ENCODE data around the gene DLG2.

The DLG2 gene

DNA sequence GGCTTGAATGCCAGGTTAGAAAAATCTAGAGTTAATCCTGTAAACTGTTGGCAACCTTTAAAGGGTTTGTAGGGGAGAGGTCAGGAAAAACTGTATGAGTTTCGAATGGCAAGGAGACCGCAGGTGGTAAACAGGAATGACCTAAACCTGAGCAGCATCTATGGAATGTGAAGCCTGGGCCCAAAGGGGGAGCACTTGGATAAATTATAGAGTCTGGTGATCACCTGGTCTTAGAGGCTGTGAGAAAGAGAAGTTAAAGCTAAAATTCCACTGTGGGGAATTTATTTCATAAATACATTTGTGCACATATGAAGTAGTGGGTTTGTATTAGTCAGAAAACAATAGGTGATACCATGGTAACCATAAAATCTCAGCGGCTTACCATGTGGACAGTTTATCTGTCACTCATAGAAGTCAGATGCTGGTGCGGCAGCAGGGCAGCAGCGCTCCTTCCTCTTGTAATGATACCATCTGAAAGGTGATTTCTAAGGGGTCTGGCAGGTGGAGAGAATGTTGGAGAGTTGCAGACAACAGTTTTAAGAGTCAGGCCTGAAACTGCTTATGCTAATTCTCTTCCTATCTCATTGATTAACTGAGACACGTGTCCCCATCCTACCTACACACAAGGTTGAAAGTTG lies 1236.6 kb downstream of the DLG2 start:
- no peaks in the 10 kb centered on the region for H3K36me3 ChIP-seq (ENCODE audit: control insufficient read depth, insufficient read depth, low read length)
- no CpG with 5 or more reads among the region's 6 CpGs for WGBS (ENCODE audit: insufficient coverage, insufficient read length)
- no peaks in the 10 kb centered on the region for H3K27me3 ChIP-seq (ENCODE audit: control insufficient read depth, insufficient read depth, low read length)
- H3K9me3 ChIP-seq (ENCODE audit: control insufficient read depth, insufficient read depth, low read length): no peaks in the 10 kb centered on the region
- no peaks in the 10 kb centered on the region for H3K4me1 ChIP-seq (ENCODE audit: control insufficient read depth, insufficient read depth, low read length)
- H3K27ac ChIP-seq (ENCODE audit: low read length): no peak overlapping the region
- H3K4me3 ChIP-seq (ENCODE audit: low read length): no peak overlapping the region
- DNase-seq (ENCODE audit: low read depth, low spot score): peak; percentile 35

DNA sequence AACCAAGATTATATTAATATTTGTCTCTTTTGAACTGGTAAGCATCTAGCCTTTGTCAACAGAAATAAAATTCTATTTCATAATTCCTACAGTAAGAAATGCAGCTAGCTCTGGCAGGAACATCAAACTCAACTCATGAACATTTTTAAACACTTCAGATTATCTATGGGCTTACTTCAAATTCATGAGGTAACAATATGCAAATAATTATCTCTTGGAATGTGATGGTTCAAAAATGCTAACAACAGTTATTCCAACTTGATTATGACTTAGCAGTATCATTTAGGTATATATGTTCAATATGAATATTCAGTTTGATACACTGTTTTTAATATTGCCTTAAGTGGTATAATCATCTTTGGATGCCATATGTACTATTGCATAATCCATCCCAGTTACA lies 1237.4 kb downstream of the DLG2 start:
- no peaks in the 10 kb centered on the region for H3K27me3 ChIP-seq (ENCODE audit: control insufficient read depth, insufficient read depth, low read length)
- no peaks in the 10 kb centered on the region for H3K4me1 ChIP-seq (ENCODE audit: control insufficient read depth, insufficient read depth, low read length)
- no peak overlapping the region for H3K4me3 ChIP-seq (ENCODE audit: low read length)
- H3K9me3 ChIP-seq (ENCODE audit: control insufficient read depth, insufficient read depth, low read length): no peaks in the 10 kb centered on the region
- H3K36me3 ChIP-seq (ENCODE audit: control insufficient read depth, insufficient read depth, low read length): no peaks in the 10 kb centered on the region
- H3K27ac ChIP-seq (ENCODE audit: low read length): no peak overlapping the region
- no peak for DNase-seq (ENCODE audit: low read depth, low spot score)

DNA sequence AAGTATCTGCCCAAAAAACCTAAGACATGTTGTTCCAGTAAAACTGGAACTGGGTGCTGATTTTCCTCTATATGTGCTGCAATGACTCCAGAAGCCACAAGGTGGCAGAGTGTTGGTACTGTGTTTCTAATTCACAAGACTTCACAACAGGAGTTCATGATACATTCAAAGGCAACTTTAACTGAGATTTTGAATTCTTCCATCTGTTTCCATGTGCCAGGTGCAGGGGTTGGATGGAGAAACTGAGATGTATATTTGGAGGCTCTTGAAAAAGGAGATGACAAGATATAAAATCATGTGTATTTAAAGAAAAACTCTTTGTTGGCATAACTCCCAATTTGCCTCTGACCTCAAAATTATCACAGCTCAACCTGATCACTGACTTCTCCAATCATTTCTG lies 1242.4 kb downstream of the DLG2 start:
- Histone ChIP-seq H3K9me3 (ENCODE audit: control insufficient read depth, insufficient read depth, low read length) (no peaks in the 10 kb centered on the region), H3K36me3 (ENCODE audit: control insufficient read depth, insufficient read depth, low read length) (no peaks in the 10 kb centered on the region), H3K27ac (ENCODE audit: low read length) (no peak overlapping the region), H3K4me1 (ENCODE audit: control insufficient read depth, insufficient read depth, low read length) (no peaks in the 10 kb centered on the region), H3K4me3 (ENCODE audit: low read length) (no peak overlapping the region), H3K27me3 (ENCODE audit: control insufficient read depth, insufficient read depth, low read length) (no peaks in the 10 kb centered on the region)
- DNase-seq (ENCODE audit: low read depth, low spot score): peak; percentile 41

DNA sequence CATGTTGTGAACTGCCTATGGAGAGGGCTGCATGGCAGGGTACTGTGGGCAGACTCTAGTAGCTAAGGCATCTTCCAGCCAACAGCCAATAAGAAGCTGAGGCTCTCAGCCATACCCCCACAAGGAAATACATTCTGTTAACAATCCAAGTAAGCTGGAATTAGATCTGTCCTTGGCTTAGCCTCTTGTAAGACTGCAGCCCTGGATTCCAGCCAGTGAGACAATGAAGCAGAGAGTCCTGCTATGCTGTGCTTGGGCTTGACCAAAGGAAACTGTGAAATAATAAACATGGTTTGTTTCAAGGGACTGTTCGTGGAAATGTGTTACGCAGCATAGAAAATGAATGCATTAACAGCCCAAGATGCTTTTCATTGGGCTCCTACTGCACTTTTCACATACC lies 1243.6 kb downstream of the DLG2 start:
- H3K27me3 ChIP-seq (ENCODE audit: control insufficient read depth, insufficient read depth, low read length): no peaks in the 10 kb centered on the region
- H3K36me3 ChIP-seq (ENCODE audit: control insufficient read depth, insufficient read depth, low read length): no peaks in the 10 kb centered on the region
- WGBS (ENCODE audit: insufficient coverage, insufficient read length): no CpG with 5 or more reads among the region's 2 CpGs
- no peak overlapping the region for H3K27ac ChIP-seq (ENCODE audit: low read length)
- no peaks in the 10 kb centered on the region for H3K9me3 ChIP-seq (ENCODE audit: control insufficient read depth, insufficient read depth, low read length)
- no peak for DNase-seq (ENCODE audit: low read depth, low spot score)
- no peak overlapping the region for H3K4me3 ChIP-seq (ENCODE audit: low read length)
- no peaks in the 10 kb centered on the region for H3K4me1 ChIP-seq (ENCODE audit: control insufficient read depth, insufficient read depth, low read length)

DNA sequence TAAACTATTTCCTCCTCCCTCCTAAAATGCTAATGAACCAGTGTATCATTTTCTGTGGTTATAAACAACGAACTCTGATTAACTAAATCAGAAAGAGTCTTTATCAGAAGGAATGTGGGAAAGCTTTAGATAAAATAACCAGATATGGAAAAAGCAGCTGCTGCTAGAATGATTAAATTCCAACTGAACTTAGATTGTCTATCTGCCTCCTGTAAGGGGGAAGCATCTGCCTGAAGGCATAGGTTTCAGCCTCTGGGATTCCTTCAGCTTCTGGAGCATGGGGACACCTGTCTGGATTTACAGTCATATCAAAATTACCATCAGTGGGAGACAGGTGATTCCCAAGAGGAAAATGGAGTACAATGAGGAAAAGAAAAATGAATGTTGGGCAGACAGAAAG lies 1245.5 kb downstream of the DLG2 start:
- H3K27ac ChIP-seq (ENCODE audit: low read length): no peak overlapping the region
- H3K36me3 ChIP-seq (ENCODE audit: control insufficient read depth, insufficient read depth, low read length): no peaks in the 10 kb centered on the region
- no peaks in the 10 kb centered on the region for H3K4me1 ChIP-seq (ENCODE audit: control insufficient read depth, insufficient read depth, low read length)
- no peak for DNase-seq (ENCODE audit: low read depth, low spot score)
- WGBS (ENCODE audit: insufficient coverage, insufficient read length): no CpG with 5 or more reads among the region's 1 CpG
- H3K9me3 ChIP-seq (ENCODE audit: control insufficient read depth, insufficient read depth, low read length): no peaks in the 10 kb centered on the region
- H3K27me3 ChIP-seq (ENCODE audit: control insufficient read depth, insufficient read depth, low read length): no peaks in the 10 kb centered on the region
- H3K4me3 ChIP-seq (ENCODE audit: low read length): no peak overlapping the region

DNA sequence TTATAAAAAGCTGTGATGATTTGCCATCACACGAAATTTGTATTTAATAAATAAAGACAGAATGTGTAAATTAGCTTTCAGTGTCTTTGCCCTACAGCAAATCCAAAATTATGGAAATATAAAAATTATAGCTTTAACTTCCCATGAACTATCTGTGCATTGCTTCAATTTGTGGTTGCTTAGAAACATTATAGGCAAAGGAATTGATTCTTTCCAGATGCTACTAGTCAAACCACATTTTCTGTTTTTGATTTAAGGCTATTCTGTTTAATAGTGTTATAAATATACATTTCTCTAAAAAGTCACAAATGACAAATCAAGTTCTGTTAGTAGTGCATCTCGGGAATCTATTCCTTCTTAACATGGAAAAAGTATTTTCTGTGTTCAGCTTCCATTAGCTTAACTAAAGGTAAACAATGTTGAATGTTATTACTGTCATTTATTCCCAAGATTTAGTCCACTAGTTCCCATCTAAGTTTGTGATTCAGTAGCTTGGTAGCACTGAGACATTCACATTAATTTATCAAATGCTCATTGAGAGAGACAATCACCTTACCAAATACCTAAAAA lies 1254.7 kb downstream of the DLG2 start:
- WGBS (ENCODE audit: insufficient coverage, insufficient read length): no CpG with 5 or more reads among the region's 2 CpGs
- Histone ChIP-seq H3K27me3 (ENCODE audit: control insufficient read depth, insufficient read depth, low read length) (no peaks in the 10 kb centered on the region), H3K4me3 (ENCODE audit: low read length) (no peak overlapping the region), H3K36me3 (ENCODE audit: control insufficient read depth, insufficient read depth, low read length) (no peaks in the 10 kb centered on the region), H3K27ac (ENCODE audit: low read length) (no peak overlapping the region), H3K9me3 (ENCODE audit: control insufficient read depth, insufficient read depth, low read length) (no peaks in the 10 kb centered on the region), H3K4me1 (ENCODE audit: control insufficient read depth, insufficient read depth, low read length) (no peaks in the 10 kb centered on the region)
- DNase-seq (ENCODE audit: low read depth, low spot score): no peak

DNA sequence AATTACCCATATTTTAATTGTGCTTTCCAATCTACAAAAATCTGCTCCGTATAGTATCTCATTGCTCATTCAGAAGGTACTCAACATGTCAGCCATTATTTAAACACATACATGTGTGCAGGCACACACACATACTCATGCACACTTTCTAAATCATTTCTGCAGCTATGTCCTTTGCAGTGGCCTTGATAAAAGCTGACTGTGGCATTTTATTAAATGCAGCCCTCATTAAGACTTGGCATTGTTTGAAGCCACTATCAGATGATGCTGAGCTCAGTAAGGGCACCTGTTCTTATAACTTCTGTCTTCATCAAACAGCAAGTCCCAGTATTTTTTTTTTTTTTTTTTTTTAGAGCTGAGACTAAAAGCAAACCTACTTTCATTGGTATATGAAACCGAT lies 1269.1 kb downstream of the DLG2 start:
- Histone ChIP-seq H3K4me3 (ENCODE audit: low read length) (no peak overlapping the region), H3K27me3 (ENCODE audit: control insufficient read depth, insufficient read depth, low read length) (no peaks in the 10 kb centered on the region), H3K36me3 (ENCODE audit: control insufficient read depth, insufficient read depth, low read length) (no peaks in the 10 kb centered on the region), H3K9me3 (ENCODE audit: control insufficient read depth, insufficient read depth, low read length) (no peaks in the 10 kb centered on the region), H3K4me1 (ENCODE audit: control insufficient read depth, insufficient read depth, low read length) (no peaks in the 10 kb centered on the region), H3K27ac (ENCODE audit: low read length) (no peak overlapping the region)
- no CpG with 5 or more reads among the region's 2 CpGs for WGBS (ENCODE audit: insufficient coverage, insufficient read length)
- no peak for DNase-seq (ENCODE audit: low read depth, low spot score)

DNA sequence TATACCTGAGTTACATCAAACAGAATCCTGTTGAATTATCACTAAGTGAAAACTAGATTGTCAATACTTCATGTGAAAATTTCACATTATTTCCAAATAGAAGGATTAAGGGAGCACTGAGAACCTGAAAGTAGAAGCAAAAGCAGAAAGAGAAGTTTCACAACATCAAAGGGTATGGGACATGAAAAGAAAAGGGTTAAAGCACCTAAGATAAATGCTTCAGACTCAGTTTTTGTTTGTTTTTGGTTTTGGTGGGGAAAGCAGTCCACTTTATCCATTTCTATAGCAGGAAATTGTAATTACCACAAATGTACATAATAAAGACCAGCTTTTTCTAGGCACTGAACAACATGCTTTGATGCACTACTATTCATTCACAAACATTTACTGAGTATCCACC lies 1271.2 kb downstream of the DLG2 start:
- DNase-seq (ENCODE audit: low read depth, low spot score): no peak
- Histone ChIP-seq H3K27me3 (ENCODE audit: control insufficient read depth, insufficient read depth, low read length) (no peaks in the 10 kb centered on the region), H3K36me3 (ENCODE audit: control insufficient read depth, insufficient read depth, low read length) (no peaks in the 10 kb centered on the region), H3K4me1 (ENCODE audit: control insufficient read depth, insufficient read depth, low read length) (no peaks in the 10 kb centered on the region), H3K4me3 (ENCODE audit: low read length) (no peak overlapping the region), H3K9me3 (ENCODE audit: control insufficient read depth, insufficient read depth, low read length) (no peaks in the 10 kb centered on the region), H3K27ac (ENCODE audit: low read length) (no peak overlapping the region)

DNA sequence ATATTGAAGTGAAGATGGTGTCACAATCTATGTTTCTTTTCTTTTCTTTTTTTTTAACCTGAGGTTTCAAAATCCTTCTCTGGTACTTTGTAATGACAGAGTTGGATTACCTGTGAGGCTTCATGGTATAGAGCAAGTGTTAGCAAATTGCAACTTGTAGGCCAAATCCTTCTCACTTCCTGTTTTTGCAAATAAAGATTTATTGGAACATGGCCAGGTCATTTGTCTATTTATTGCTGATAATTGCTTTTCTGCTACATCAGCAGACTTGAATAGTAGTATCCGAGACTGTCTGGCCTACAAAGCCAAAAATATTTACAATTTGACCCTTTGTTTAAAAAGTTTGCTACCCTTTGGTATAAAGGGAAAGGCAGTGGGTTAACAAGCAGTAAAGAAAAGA lies 1281.5 kb downstream of the DLG2 start:
- WGBS (ENCODE audit: insufficient coverage, insufficient read length): no CpG with 5 or more reads among the region's 1 CpG
- no peaks in the 10 kb centered on the region for H3K9me3 ChIP-seq (ENCODE audit: control insufficient read depth, insufficient read depth, low read length)

DNA sequence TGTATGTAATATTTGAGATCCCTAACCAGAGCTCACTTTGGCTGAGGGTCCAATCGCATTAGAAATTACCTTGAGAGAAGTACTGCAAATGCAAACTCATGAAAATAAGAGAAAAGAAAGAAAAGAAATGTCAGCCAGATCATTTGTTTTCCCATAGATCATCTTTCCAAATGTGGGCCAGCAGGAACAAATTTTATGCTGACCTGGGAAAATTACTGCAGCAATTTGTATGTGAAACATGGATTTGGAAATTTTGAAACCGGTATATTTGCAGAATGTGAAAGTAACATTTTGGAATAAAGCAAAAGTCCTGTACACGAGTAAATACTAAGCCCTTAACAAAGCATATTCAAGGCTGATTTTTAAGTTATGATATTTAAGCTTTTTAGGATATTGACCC lies 1282.1 kb downstream of the DLG2 start:
- Histone ChIP-seq H3K4me3 (ENCODE audit: low read length) (no peak overlapping the region), H3K36me3 (ENCODE audit: control insufficient read depth, insufficient read depth, low read length) (no peaks in the 10 kb centered on the region), H3K27me3 (ENCODE audit: control insufficient read depth, insufficient read depth, low read length) (no peaks in the 10 kb centered on the region), H3K4me1 (ENCODE audit: control insufficient read depth, insufficient read depth, low read length) (no peaks in the 10 kb centered on the region), H3K27ac (ENCODE audit: low read length) (no peak overlapping the region), H3K9me3 (ENCODE audit: control insufficient read depth, insufficient read depth, low read length) (no peaks in the 10 kb centered on the region)
- no peak for DNase-seq (ENCODE audit: low read depth, low spot score)
- WGBS (ENCODE audit: insufficient coverage, insufficient read length): no CpG with 5 or more reads among the region's 3 CpGs

More for the DNA sequence above, 1281.5 kb downstream of the DLG2 start:
- Histone ChIP-seq H3K4me3 (ENCODE audit: low read length) (no peak overlapping the region), H3K36me3 (ENCODE audit: control insufficient read depth, insufficient read depth, low read length) (no peaks in the 10 kb centered on the region), H3K4me1 (ENCODE audit: control insufficient read depth, insufficient read depth, low read length) (no peaks in the 10 kb centered on the region), H3K27me3 (ENCODE audit: control insufficient read depth, insufficient read depth, low read length) (no peaks in the 10 kb centered on the region), H3K27ac (ENCODE audit: low read length) (no peak overlapping the region)
- no peak for DNase-seq (ENCODE audit: low read depth, low spot score)

DNA sequence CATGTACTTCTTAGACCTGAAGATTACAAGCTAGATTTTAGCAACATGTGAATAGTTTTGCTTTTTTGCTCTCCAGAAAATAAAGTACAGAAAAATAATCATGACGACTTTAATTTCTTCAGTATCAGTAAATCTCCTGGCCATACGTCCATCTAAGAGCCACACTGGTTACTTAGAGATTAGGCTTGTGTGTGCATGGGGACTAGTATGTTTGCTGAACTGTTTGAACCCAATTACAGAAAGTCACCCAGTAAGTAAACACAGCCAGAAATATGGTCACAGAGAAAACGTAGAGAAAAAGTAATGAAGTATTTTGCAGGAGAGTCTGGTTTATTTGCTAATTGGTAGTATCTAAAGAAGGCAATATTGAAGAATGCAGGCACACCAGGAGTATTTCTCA lies 1287.3 kb downstream of the DLG2 start:
- H3K4me1 ChIP-seq (ENCODE audit: control insufficient read depth, insufficient read depth, low read length): no peaks in the 10 kb centered on the region
- no CpG with 5 or more reads among the region's 3 CpGs for WGBS (ENCODE audit: insufficient coverage, insufficient read length)
- H3K4me3 ChIP-seq (ENCODE audit: low read length): no peak overlapping the region
- no peak for DNase-seq (ENCODE audit: low read depth, low spot score)
- no peak overlapping the region for H3K27ac ChIP-seq (ENCODE audit: low read length)
- no peaks in the 10 kb centered on the region for H3K27me3 ChIP-seq (ENCODE audit: control insufficient read depth, insufficient read depth, low read length)
- H3K36me3 ChIP-seq (ENCODE audit: control insufficient read depth, insufficient read depth, low read length): no peaks in the 10 kb centered on the region
- no peaks in the 10 kb centered on the region for H3K9me3 ChIP-seq (ENCODE audit: control insufficient read depth, insufficient read depth, low read length)

Measured in iPS DF 6.9 (cell line).